ENCODE data around the gene ELMOD3. TPM values are rescaled to one million over a fixed set of nuclear protein-coding genes. Genes with fewer than 3 reads are reported as not detected.

Gene ELMOD3
- total RNA-seq, 2 donors from 2014 or later, result 12.4 to 18.9 TPM

DNA sequence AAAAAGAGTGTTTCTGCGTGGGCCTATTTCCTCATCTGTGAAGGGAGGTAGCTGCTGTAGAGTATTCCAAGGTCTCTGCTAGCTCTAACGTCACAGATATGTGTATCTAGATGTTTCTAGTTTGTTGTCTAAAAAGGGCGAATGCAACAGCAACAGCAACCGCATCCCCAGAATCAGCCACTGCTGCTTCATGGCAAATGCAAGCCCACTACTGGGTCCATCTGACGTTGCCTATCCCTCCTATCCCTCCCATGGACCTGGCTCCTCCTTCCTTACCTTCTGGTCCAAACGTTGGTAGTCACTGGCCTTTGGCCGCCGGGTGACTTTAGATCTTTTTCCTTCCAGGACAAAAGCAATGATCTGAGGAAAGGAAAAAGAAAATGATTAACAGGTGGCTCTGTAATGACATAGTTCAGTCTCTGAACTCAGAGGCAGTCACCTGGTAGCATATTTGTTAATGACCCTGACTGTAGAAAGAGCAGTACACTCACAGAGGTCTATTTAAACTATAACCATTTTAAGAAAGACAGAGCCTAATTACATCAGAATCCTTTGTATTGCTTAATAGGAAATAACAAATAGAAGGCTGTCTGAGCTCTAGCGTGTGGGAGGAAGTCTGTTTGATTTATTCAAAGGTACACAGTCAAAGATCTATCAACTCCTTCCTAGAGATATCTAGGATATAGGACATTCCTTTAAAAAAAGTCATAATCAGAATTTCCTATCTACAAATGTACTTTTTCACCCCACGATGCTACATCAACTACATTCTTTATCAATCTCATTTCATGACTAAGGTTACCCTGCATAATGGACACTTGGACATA is 29.7 kb upstream of the ELMOD3 start:
- TF ChIP-seq, protein P1, sequence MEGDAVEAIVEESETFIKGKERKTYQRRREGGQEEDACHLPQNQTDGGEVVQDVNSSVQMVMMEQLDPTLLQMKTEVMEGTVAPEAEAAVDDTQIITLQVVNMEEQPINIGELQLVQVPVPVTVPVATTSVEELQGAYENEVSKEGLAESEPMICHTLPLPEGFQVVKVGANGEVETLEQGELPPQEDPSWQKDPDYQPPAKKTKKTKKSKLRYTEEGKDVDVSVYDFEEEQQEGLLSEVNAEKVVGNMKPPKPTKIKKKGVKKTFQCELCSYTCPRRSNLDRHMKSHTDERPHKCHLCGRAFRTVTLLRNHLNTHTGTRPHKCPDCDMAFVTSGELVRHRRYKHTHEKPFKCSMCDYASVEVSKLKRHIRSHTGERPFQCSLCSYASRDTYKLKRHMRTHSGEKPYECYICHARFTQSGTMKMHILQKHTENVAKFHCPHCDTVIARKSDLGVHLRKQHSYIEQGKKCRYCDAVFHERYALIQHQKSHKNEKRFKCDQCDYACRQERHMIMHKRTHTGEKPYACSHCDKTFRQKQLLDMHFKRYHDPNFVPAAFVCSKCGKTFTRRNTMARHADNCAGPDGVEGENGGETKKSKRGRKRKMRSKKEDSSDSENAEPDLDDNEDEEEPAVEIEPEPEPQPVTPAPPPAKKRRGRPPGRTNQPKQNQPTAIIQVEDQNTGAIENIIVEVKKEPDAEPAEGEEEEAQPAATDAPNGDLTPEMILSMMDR (conservative IDR thresholded peaks at IDR 0.05), result no peak
- Mint-ChIP-seq H3K36me3 (ENCODE audit: low read depth) (peaks cover 62% of the 10 kb centered on the region), H3K4me1 (peaks cover 30% of the 10 kb centered on the region), H3K4me3 (peak overlapping the region; percentile 73), H3K9me3 (no peaks in the 10 kb centered on the region), H3K27ac (no peak overlapping the region), H3K27me3 (ENCODE audit: insufficient read depth) (no peaks in the 10 kb centered on the region)
- no peaks in the 10 kb centered on the region for H3K27me3 ChIP-seq (ENCODE audit: control insufficient read depth, insufficient read depth, low read length, poor library complexity, severe bottlenecking)
- no peaks in the 10 kb centered on the region for H3K4me1 ChIP-seq (ENCODE audit: control insufficient read depth, insufficient read depth, low read length)
- H3K9ac ChIP-seq (ENCODE audit: extremely low read depth, low read length, poor library complexity, severe bottlenecking), result no peak overlapping the region
- H3K27ac ChIP-seq (ENCODE audit: low read depth, low read length), result no peak overlapping the region
- no peaks in the 10 kb centered on the region for H3K9me3 ChIP-seq (ENCODE audit: control insufficient read depth, low read length)
- DNase-seq, result no peak
- peaks cover 58% of the 10 kb centered on the region for H3K36me3 ChIP-seq (ENCODE audit: control insufficient read depth, insufficient read depth, low read length)
- WGBS, 2 experiments (ENCODE audit: insufficient coverage in 1 of 2, insufficient read length in 1 of 2), result 88 to 90% methylated on average over 6 to 10 of the region's 10 CpGs
- H3K4me3 ChIP-seq (ENCODE audit: low read length), result peak overlapping the region; percentile 95

- H3K9me3 Mint-ChIP-seq, result no peaks in the 10 kb centered on the region
- H3K36me3 ChIP-seq (ENCODE audit: control insufficient read depth, insufficient read depth, low read length), result peaks cover 52% of the 10 kb centered on the region
- H3K9ac ChIP-seq (ENCODE audit: extremely low read depth, low read length, poor library complexity, severe bottlenecking), result no peak overlapping the region
- peaks cover 30% of the 10 kb centered on the region for H3K4me1 Mint-ChIP-seq
- H3K4me1 ChIP-seq (ENCODE audit: control insufficient read depth, insufficient read depth, low read length), result no peaks in the 10 kb centered on the region
- TF ChIP-seq, protein P1 (conservative IDR thresholded peaks at IDR 0.05), result no peak
- H3K4me3 Mint-ChIP-seq, result peak overlapping the region; percentile 73
- H3K27me3 Mint-ChIP-seq (ENCODE audit: insufficient read depth), result no peaks in the 10 kb centered on the region
- no peaks in the 10 kb centered on the region for H3K27me3 ChIP-seq (ENCODE audit: control insufficient read depth, insufficient read depth, low read length, poor library complexity, severe bottlenecking)
- WGBS, 2 experiments (ENCODE audit: insufficient coverage in 1 of 2, insufficient read length in 1 of 2), result 86 to 88% methylated on average over 6 to 9 of the region's 9 CpGs
- no peak overlapping the region for H3K27ac ChIP-seq (ENCODE audit: low read depth, low read length)
- H3K4me3 ChIP-seq (ENCODE audit: low read length), result peak overlapping the region; percentile 95
- no peak for DNase-seq
- peaks cover 56% of the 10 kb centered on the region for H3K36me3 Mint-ChIP-seq (ENCODE audit: low read depth)
- no peaks in the 10 kb centered on the region for H3K9me3 ChIP-seq (ENCODE audit: control insufficient read depth, low read length)
- no peak overlapping the region for H3K27ac Mint-ChIP-seq
These were observed 29.1 kb upstream of the ELMOD3 start for GRCh38 chr2:85325466-85325811.

DNA sequence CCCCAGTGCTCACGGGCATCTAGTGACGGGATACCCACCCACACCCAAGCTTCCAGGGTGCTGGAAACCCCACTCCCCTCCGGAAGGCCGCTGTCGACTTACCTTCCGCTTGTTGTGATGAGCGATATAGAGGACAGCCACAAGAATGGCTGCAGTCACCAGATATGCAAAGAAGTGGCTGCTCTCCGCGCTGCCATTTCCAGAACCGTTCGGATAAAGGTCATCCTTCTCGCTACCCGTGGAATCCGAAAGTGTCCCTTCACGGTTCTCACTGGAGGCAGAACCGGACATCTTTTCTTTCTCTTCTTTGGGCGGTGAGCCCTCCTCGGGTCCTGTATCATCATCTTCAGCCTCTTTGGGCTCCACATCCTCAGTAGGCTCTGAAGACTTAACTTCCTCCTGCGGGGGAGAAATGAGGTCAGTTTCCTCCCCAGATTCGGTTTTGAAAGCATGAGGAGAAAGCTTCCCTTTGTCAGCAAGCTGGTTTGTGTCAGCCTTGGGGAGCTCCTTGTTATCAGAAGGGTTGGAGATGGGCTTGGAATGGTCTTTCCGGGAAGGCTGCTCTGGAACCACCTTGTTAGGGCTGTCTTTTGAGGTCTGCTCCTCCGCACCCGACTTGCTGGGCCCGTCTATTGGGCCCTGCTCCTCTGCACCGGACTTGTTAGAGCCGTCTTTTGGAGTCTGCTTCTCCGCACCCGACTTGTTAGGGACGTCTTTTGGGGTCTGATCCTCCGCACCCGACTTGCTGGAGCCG is 28.0 kb upstream of the ELMOD3 start:
- Histone ChIP-seq H3K27me3 (ENCODE audit: control insufficient read depth, insufficient read depth, low read length, poor library complexity, severe bottlenecking) (no peaks in the 10 kb centered on the region), H3K4me1 (ENCODE audit: control insufficient read depth, insufficient read depth, low read length) (no peaks in the 10 kb centered on the region), H3K27ac (ENCODE audit: low read depth, low read length) (no peak overlapping the region), H3K9ac (ENCODE audit: extremely low read depth, low read length, poor library complexity, severe bottlenecking) (peak overlapping the region; percentile 91), H3K9me3 (ENCODE audit: control insufficient read depth, low read length) (no peaks in the 10 kb centered on the region), H3K4me3 (ENCODE audit: low read length) (peak overlapping the region; percentile 95), H3K36me3 (ENCODE audit: control insufficient read depth, insufficient read depth, low read length) (peaks cover 41% of the 10 kb centered on the region)
- no peaks in the 10 kb centered on the region for H3K9me3 Mint-ChIP-seq
- H3K4me3 Mint-ChIP-seq, result peak overlapping the region; percentile 73
- peaks cover 30% of the 10 kb centered on the region for H3K4me1 Mint-ChIP-seq
- peaks cover 45% of the 10 kb centered on the region for H3K36me3 Mint-ChIP-seq (ENCODE audit: low read depth)
- 28 to 42% methylated on average over 21 to 32 of the region's 32 CpGs for WGBS, 2 experiments (ENCODE audit: insufficient coverage in 1 of 2, insufficient read length in 1 of 2)
- no peak for DNase-seq
- TF ChIP-seq, protein P1 (conservative IDR thresholded peaks at IDR 0.05), result no peak
- peaks cover 3% of the 10 kb centered on the region for H3K27me3 Mint-ChIP-seq (ENCODE audit: insufficient read depth)
- H3K27ac Mint-ChIP-seq, result no peak overlapping the region

All from endodermal cell (in vitro differentiated cells).